ENCODE data around the gene GNG7.
"Not testable (repeated sequence)": the region's sequence is repeated elsewhere in the genome, so short reads cannot be mapped to it uniquely, and the experiment has no call there.

GRCh38 chr19:2605889-2606288, 96.6 kb downstream of the GNG7 start:
- TF ChIP-seq CTCF, POLR2A (IDR thresholded peaks at IDR 0.05): not testable (repeated sequence)

Measured in adrenal gland (tissue), 5 donors.